22Rv1 (cell line): ENCODE measurements around the gene ACTRT3.

Experiments
- H3K27ac ChIP-seq: fragments of 450-650 bp; 2 replicates; pipeline ENCODE4 v1.5.1; 2017
- ZFX ChIP-seq: fragments of 450-650 bp; IDR thresholded peaks from 2 replicates; pipeline ENCODE4 v1.6.1; 2017; ENCODE audit warnings: antibody characterized with exemption, borderline replicate concordance
- TF ChIP-seq, protein P1 (sequence below): fragments of 450-650 bp; IDR thresholded peaks from 2 replicates; pipeline ENCODE4 v1.5.1; 2017; ENCODE audit warnings: mild to moderate bottlenecking

The ACTRT3 gene

DNA sequence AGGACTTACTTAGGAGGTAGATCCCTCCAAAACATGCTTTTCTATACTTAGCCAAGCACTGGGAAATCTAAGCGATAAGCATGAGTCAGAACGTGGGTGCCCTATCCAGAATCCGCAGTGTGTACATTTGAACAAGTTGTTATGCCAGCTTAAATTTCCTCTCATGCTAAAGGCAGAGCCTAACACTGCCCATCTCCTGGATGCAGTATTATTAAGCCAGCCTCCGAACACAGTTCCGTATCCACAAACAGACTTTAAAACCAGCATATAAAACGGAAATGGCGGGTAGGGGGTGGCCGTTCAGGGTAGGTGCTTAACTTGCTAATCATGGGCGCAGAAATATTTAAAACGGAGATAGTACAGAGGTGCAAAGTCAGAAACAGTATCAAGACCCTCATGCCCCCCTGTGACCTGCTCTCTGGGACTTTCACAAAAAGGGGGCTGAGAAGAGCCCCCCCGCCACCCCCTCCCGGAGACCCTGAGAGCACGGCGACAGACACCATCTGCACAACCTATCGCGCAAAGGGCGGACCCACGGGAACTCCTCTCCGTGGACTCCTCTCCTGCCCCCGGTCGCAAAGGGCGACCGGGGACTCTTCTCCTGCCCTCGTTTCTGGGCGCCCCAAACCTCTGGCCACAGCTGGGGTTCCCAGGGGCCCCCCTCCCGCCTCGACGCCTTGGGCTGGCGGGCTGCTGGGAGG, 42.4 kb upstream of the ACTRT3 start:
- no peak for TF ChIP-seq ZFX
- TF ChIP-seq, protein P1, sequence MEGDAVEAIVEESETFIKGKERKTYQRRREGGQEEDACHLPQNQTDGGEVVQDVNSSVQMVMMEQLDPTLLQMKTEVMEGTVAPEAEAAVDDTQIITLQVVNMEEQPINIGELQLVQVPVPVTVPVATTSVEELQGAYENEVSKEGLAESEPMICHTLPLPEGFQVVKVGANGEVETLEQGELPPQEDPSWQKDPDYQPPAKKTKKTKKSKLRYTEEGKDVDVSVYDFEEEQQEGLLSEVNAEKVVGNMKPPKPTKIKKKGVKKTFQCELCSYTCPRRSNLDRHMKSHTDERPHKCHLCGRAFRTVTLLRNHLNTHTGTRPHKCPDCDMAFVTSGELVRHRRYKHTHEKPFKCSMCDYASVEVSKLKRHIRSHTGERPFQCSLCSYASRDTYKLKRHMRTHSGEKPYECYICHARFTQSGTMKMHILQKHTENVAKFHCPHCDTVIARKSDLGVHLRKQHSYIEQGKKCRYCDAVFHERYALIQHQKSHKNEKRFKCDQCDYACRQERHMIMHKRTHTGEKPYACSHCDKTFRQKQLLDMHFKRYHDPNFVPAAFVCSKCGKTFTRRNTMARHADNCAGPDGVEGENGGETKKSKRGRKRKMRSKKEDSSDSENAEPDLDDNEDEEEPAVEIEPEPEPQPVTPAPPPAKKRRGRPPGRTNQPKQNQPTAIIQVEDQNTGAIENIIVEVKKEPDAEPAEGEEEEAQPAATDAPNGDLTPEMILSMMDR = no peak
- no peak overlapping the region for H3K27ac ChIP-seq

DNA sequence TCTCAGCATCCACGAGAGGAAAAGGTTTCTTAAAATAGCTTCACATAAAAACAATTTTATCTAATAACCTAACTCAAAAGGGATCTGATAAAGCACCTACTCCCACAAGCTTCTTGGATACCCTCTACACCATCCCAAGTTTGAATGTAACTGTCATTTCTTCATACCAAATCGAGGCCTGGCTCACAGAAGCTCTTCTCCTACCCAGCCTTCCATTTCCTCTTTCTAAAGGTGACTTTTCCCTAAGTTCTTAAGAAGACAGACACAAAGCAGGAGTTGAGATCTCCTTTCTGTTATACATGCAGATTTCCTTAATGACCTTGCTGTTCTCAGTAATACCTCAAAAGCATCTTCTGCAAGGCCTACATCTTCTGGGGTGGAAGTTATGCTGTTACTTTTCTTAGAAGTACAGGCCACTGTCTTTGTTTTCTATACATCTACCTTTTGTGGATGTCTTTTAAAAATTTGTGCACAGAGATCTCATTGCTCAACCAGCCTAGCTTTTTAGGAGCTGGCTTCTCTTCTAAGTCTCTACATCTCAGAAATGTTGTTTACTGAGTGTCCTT, 40.0 kb upstream of the ACTRT3 start:
- H3K27ac ChIP-seq = no peak overlapping the region
- TF ChIP-seq, protein P1 = no peak
- TF ChIP-seq ZFX = no peak

DNA sequence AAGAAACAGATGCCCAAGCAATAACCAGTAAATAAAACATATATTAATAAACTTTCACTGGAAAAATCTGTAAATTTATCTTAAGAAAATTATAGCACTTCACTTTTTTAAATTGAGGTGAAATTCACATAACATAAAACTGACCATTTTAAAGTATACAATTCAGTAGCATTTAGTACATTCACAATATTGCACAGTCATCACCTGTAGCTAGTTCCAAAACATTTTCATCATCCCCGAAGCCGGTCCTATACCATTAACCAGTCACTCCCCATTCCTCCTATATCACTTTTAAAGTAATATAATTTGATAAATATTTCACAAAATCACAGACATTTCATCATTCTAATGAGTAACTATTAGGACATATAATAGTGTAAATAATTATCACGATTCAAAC, 35.3 kb upstream of the ACTRT3 start:
- TF ChIP-seq, protein P1 = no peak
- TF ChIP-seq ZFX = no peak
- H3K27ac ChIP-seq = no peak overlapping the region

DNA sequence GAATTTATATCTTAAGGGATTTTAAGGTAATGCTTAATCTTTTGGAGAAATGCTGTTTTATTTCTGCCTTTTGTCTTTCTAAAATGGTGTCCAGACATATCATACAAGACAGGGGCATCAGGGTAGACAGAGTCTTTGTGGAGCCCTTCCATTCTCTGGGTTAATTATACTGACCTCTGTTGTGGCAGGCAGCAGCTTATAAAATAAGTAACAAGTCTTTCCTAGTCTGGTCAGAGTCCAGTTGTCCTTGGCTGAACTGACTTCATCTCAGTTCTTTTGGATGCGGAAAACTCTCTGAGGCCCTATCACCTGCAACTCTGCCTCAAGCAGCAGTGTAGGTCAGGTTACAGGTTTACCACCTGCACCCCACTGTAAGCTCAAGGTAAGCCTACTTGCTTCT, 23.0 kb upstream of the ACTRT3 start:
- H3K27ac ChIP-seq = no peak overlapping the region
- TF ChIP-seq, protein P1 = no peak
- TF ChIP-seq ZFX = no peak

DNA sequence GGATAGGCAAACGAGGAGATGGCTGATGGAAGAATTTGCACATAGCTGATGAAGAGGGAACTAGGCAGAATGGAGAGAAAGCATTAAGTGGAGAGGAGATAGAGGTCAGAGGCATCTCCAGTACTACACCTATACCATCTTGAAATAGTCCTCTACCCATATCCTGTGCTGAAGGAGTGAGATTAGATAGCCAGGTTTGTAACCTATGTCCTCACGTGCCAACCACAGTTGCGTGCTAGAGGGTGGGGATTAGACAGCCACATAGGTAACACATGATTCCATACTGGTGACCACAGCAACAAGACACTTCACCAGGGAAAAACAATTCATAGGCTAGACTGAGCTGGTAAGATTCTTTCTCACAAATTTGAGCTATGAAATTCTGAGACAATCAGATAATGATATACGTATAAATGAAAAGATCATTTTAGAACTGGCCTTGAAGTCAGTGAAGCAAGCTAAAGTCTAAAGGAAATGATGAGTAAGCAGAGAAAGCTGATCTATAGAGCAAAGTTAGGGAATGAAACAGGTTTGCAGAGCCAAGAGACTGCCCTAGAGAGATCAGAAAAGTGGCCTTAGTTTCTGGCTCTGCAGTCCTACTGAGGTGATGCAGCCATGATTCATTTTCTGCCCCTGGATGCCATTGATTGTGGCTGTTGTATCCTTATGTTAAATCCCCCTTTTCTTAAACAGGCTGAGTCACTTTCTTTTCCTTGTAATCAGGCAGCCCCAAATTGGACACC, 21.5 kb upstream of the ACTRT3 start:
- TF ChIP-seq ZFX = no peak
- TF ChIP-seq, protein P1 = no peak
- peak overlapping the region; percentile 1; the same call in 1 of the 2 replicates for H3K27ac ChIP-seq

DNA sequence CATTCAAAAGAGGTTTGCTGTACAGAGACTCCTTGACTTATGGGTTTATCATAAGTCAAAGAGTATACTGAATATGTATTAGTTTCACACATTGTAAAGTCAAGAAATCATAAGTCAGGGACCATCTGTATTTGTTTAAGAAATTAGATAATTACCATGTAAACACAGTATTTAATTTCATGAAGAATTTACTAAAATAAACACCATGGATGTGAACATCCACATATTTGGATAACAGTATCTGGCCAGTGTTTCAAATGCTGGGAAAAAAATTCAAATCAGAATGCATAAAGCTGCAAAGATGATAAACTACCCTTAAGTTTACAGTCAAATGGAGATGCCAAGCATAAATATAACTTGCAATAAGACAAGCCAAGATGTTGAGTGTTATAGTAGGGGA, 20.9 kb upstream of the ACTRT3 start:
- no peak for TF ChIP-seq ZFX
- TF ChIP-seq, protein P1 = no peak
- H3K27ac ChIP-seq = peak overlapping the region; percentile 1; the same call in 1 of the 2 replicates

DNA sequence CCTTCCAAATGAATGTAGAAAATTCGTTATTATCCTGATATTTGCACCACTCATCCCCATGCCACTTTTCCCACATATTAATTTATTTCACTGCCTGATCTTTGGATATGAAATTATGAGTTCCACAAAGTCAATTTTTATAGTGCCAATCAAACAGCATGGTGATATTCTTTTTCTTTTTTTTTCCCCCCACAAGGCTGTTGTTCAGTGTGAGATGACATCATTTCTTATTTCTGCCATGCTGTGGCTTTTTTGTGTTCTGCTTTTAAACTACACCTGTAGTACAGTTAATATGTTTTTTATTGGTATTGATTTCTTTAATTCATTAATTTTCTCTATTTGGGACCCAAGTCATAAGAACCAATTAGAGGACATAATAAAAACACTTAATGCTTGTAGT, 18.4 kb upstream of the ACTRT3 start:
- no peak overlapping the region for H3K27ac ChIP-seq
- TF ChIP-seq, protein P1 = no peak
- no peak for TF ChIP-seq ZFX
